B cell (primary cell): ENCODE data around the gene MUC5AC.

Experiments used
- EZH2 ChIP-seq: IDR thresholded peaks from 2 replicates; pipeline ENCODE4 v1.6.1; 2012; ENCODE audit warnings: borderline replicate concordance, low read depth, mild to moderate bottlenecking, moderate library complexity, low read length; ENCODE audit not compliant: insufficient read depth, poor library complexity, severe bottlenecking
- TF ChIP-seq, protein P1 (sequence below): fragments of 200-600 bp; IDR thresholded peaks from one replicate; pipeline ENCODE4 v1.8.0; 2022; ENCODE audit warnings: antibody characterized with exemption, mild to moderate bottlenecking

DNA sequence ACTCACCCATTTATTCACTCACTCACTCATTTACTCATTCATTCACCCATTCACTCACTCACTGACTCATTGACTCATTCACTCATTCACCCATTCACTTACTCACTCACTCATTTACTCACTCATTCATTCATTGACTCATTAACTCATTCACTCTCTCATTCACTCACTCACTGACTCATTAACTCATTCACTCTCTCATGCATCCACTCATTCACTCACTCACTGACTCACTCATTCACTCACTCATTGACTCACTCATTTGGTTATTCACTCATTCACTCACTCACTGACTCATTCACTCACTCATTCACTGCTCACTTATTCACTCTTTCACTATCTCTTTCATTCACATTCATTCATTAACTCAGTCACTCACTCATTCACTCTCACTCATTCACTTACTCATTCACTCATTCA, 2.5 kb upstream of the MUC5AC start:
- TF ChIP-seq, protein P1, sequence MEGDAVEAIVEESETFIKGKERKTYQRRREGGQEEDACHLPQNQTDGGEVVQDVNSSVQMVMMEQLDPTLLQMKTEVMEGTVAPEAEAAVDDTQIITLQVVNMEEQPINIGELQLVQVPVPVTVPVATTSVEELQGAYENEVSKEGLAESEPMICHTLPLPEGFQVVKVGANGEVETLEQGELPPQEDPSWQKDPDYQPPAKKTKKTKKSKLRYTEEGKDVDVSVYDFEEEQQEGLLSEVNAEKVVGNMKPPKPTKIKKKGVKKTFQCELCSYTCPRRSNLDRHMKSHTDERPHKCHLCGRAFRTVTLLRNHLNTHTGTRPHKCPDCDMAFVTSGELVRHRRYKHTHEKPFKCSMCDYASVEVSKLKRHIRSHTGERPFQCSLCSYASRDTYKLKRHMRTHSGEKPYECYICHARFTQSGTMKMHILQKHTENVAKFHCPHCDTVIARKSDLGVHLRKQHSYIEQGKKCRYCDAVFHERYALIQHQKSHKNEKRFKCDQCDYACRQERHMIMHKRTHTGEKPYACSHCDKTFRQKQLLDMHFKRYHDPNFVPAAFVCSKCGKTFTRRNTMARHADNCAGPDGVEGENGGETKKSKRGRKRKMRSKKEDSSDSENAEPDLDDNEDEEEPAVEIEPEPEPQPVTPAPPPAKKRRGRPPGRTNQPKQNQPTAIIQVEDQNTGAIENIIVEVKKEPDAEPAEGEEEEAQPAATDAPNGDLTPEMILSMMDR, result no peak
- no peak for TF ChIP-seq EZH2
